Astrocyte of the spinal cord (primary cell): ENCODE measurements around the gene IL22.

Source experiments
- DNase-seq: peaks from one replicate; pipeline ENCODE4 v3.0.0; 2011; ENCODE audit warnings: low read depth, low spot score
- H3K4me3 ChIP-seq: 2 replicates; pipeline ENCODE4 v1.5.1; 2011; ENCODE audit warnings: low read depth, mild to moderate bottlenecking, low read length, moderate library complexity
- CTCF ChIP-seq: IDR thresholded peaks from 2 replicates; pipeline ENCODE4 v1.5.1; 2012; ENCODE audit warnings: low read depth, mild to moderate bottlenecking, low read length, inconsistent platforms
- in situ Hi-C: cut with HindIII; loops from 2 replicates; pipeline ENCODE4 v1.10.0; 2017; ENCODE audit warnings: low sequenced_read_pairs

IL22 gene

GRCh38 chr12:68253504-68253903, at the start of gene IL22:
Gene IL22, minus strand, starts transcription at chr12:68253604. Its CDS starts 156 bp downstream, at chr12:68253448.
- no peak for DNase-seq
- H3K4me3 ChIP-seq, result no peak within 1 kb of the TSS
- TF ChIP-seq CTCF, result no peak
- in situ Hi-C loops, result no loop called here

GRCh38 chr12:68297929-68298328, 44.5 kb upstream of the IL22 start:
- DNase-seq, result no peak
- in situ Hi-C loops, result no loop called here
- H3K4me3 ChIP-seq, result no peak overlapping the region
- TF ChIP-seq CTCF, result no peak

- no peak overlapping the region for H3K4me3 ChIP-seq
- TF ChIP-seq CTCF, result no peak
- in situ Hi-C loops, result no loop called here
- no peak for DNase-seq
These were observed 40.8 kb upstream of the IL22 start for GRCh38 chr12:68294251-68294650.

GRCh38 chr12:68293347-68293746, 39.9 kb upstream of the IL22 start:
- TF ChIP-seq CTCF, result no peak
- no peak for DNase-seq
- in situ Hi-C loops, result no loop called here
- H3K4me3 ChIP-seq, result no peak overlapping the region

- DNase-seq, result no peak
- no peak overlapping the region for H3K4me3 ChIP-seq
- TF ChIP-seq CTCF, result no peak
- in situ Hi-C loops, result no loop called here
These were observed 38.9 kb upstream of the IL22 start for GRCh38 chr12:68292151-68292943.

- no peak for TF ChIP-seq CTCF
- DNase-seq, result no peak
- H3K4me3 ChIP-seq, result no peak overlapping the region
- in situ Hi-C loops, result no loop called here
These were observed 38.1 kb upstream of the IL22 start for GRCh38 chr12:68291396-68292036.
